SJSA1 (cell line): Measurements from ENCODE around the gene PSMD3. TPM values are rescaled to one million over a fixed set of nuclear protein-coding genes. Genes with fewer than 3 reads are reported as not detected.

Experiments
- DNase-seq, 2 experiments: peaks; one replicate each; pipeline ENCODE4 v3.0.0-alpha.2; 2015 to 2020; ENCODE audit warnings: low spot score in 2 of 2, low read depth in 1 of 2
- H3K27ac ChIP-seq: fragments of 250-450 bp; sonication (Bioruptor Pico); 2 replicates; pipeline ENCODE4 v1.5.1; 2020; ENCODE audit warnings: mild to moderate bottlenecking, moderate library complexity
- H3K27me3 ChIP-seq: fragments of 250-450 bp; sonication (Bioruptor Pico); replicated peaks from 2 replicates; pipeline ENCODE4 v1.5.1; 2020; ENCODE audit warnings: mild to moderate bottlenecking, moderate library complexity
- H3K36me3 ChIP-seq: fragments of 250-450 bp; sonication (Bioruptor Pico); 2 replicates; pipeline ENCODE4 v1.5.1; 2020; ENCODE audit warnings: mild to moderate bottlenecking
- H3K4me1 ChIP-seq: fragments of 250-450 bp; sonication (Bioruptor Pico); replicated peaks from 2 replicates; pipeline ENCODE4 v1.6.1; 2021; ENCODE audit warnings: mild to moderate bottlenecking
- H3K4me3 ChIP-seq: fragments of 250-450 bp; sonication (Bioruptor Pico); 2 replicates; pipeline ENCODE4 v1.5.1; 2020; ENCODE audit warnings: mild to moderate bottlenecking
- H3K9me3 ChIP-seq: fragments of 250-450 bp; sonication (Bioruptor Pico); replicated peaks from 2 replicates; pipeline ENCODE4 v1.5.1; 2020; ENCODE audit warnings: mild to moderate bottlenecking
- total RNA-seq: library from RNA; depleted of rRNA; stranded (reverse); fragments of >200 nt; shearing (Covaris generic); gene quantifications from 2 replicates; pipeline ENCODE4 v1.2.3, GENCODE V29; 2014

Gene PSMD3
- total RNA-seq, 1 experiment from 2014 or later: 167 TPM

GRCh38 chr17:39950871-39951348, 29.7 kb upstream of the PSMD3 start:
- Histone ChIP-seq H3K27me3 (no peaks in the 10 kb centered on the region; the same call in 1 of the 2 replicates), H3K4me3 (no peak overlapping the region), H3K36me3 (no peaks in the 10 kb centered on the region), H3K27ac (no peak overlapping the region), H3K9me3 (no peaks in the 10 kb centered on the region), H3K4me1 (peaks cover 10% of the 10 kb centered on the region)
- no peak for DNase-seq

- Histone ChIP-seq H3K4me3 (peak overlapping the region; percentile 24), H3K27me3 (no peaks in the 10 kb centered on the region; the same call in 1 of the 2 replicates), H3K27ac (no peak overlapping the region), H3K9me3 (no peaks in the 10 kb centered on the region), H3K36me3 (no peaks in the 10 kb centered on the region), H3K4me1 (peaks cover 10% of the 10 kb centered on the region)
- no peak for DNase-seq
Observed at GRCh38 chr17:39951924-39952679, 28.5 kb upstream of the PSMD3 start.

GRCh38 chr17:39952680-39953470, 27.7 kb upstream of the PSMD3 start:
- H3K9me3 ChIP-seq: no peaks in the 10 kb centered on the region
- no peaks in the 10 kb centered on the region for H3K36me3 ChIP-seq
- peak; percentile 40 to 98 for DNase-seq
- H3K27ac ChIP-seq: no peak overlapping the region
- peaks cover 10% of the 10 kb centered on the region for H3K4me1 ChIP-seq
- no peaks in the 10 kb centered on the region; the same call in 1 of the 2 replicates for H3K27me3 ChIP-seq
- H3K4me3 ChIP-seq: peak overlapping the region; percentile 25

- peaks cover 10% of the 10 kb centered on the region for H3K4me1 ChIP-seq
- no peaks in the 10 kb centered on the region; the same call in 1 of the 2 replicates for H3K27me3 ChIP-seq
- H3K27ac ChIP-seq: no peak overlapping the region
- H3K9me3 ChIP-seq: no peaks in the 10 kb centered on the region
- no peak for DNase-seq
- peak overlapping the region; percentile 25 for H3K4me3 ChIP-seq
- no peaks in the 10 kb centered on the region for H3K36me3 ChIP-seq
Observed at GRCh38 chr17:39953471-39953888, 27.1 kb upstream of the PSMD3 start.

- peaks cover 10% of the 10 kb centered on the region for H3K4me1 ChIP-seq
- no peak for DNase-seq
- no peaks in the 10 kb centered on the region for H3K9me3 ChIP-seq
- no peak overlapping the region for H3K27ac ChIP-seq
- H3K36me3 ChIP-seq: no peaks in the 10 kb centered on the region
- no peaks in the 10 kb centered on the region; the same call in 1 of the 2 replicates for H3K27me3 ChIP-seq
- no peak overlapping the region for H3K4me3 ChIP-seq
Observed at GRCh38 chr17:39954876-39955275, 25.7 kb upstream of the PSMD3 start.

- peaks cover 10% of the 10 kb centered on the region for H3K4me1 ChIP-seq
- no peaks in the 10 kb centered on the region for H3K36me3 ChIP-seq
- H3K27me3 ChIP-seq: no peaks in the 10 kb centered on the region; the same call in 1 of the 2 replicates
- no peak overlapping the region for H3K4me3 ChIP-seq
- no peaks in the 10 kb centered on the region for H3K9me3 ChIP-seq
- H3K27ac ChIP-seq: no peak overlapping the region
- no peak for DNase-seq
Observed at GRCh38 chr17:39955726-39956225, 24.8 kb upstream of the PSMD3 start.

- no peak for DNase-seq
- Histone ChIP-seq H3K27me3 (peaks cover 6% of the 10 kb centered on the region), H3K9me3 (no peaks in the 10 kb centered on the region), H3K36me3 (no peaks in the 10 kb centered on the region), H3K27ac (no peak overlapping the region), H3K4me3 (no peak overlapping the region), H3K4me1 (no peaks in the 10 kb centered on the region)
Observed at GRCh38 chr17:39960524-39961041, 20.0 kb upstream of the PSMD3 start.

GRCh38 chr17:39962642-39963220, 17.9 kb upstream of the PSMD3 start, which contains the start of gene GSDMA:
TSS of gene GSDMA (plus strand) at chr17:39963004. CDS start at chr17:39965688, 2,684 bp downstream.
- Histone ChIP-seq H3K36me3 (no peaks in the 10 kb centered on the region), H3K27ac (no peak within 1 kb of the TSS), H3K4me1 (no peaks in the 10 kb centered on the region), H3K4me3 (no peak within 1 kb of the TSS), H3K9me3 (no peaks in the 10 kb centered on the region), H3K27me3 (peaks cover 10% of the 10 kb centered on the region)
- no peak for DNase-seq

- H3K36me3 ChIP-seq: no peaks in the 10 kb centered on the region
- DNase-seq: no peak
- no peak overlapping the region for H3K27ac ChIP-seq
- H3K4me1 ChIP-seq: no peaks in the 10 kb centered on the region
- H3K4me3 ChIP-seq: no peak overlapping the region
- no peaks in the 10 kb centered on the region for H3K9me3 ChIP-seq
- H3K27me3 ChIP-seq: peaks cover 10% of the 10 kb centered on the region
Observed at GRCh38 chr17:39963829-39964228, 16.8 kb upstream of the PSMD3 start.

- peaks cover 10% of the 10 kb centered on the region for H3K27me3 ChIP-seq
- H3K36me3 ChIP-seq: no peaks in the 10 kb centered on the region
- no peak overlapping the region for H3K27ac ChIP-seq
- DNase-seq: no peak
- H3K9me3 ChIP-seq: no peaks in the 10 kb centered on the region
- H3K4me3 ChIP-seq: no peak overlapping the region
- no peaks in the 10 kb centered on the region for H3K4me1 ChIP-seq
Observed at GRCh38 chr17:39965017-39965699, 15.4 kb upstream of the PSMD3 start.

- H3K36me3 ChIP-seq: no peaks in the 10 kb centered on the region
- H3K27me3 ChIP-seq: peaks cover 10% of the 10 kb centered on the region
- no peak for DNase-seq
- no peak overlapping the region for H3K27ac ChIP-seq
- no peaks in the 10 kb centered on the region for H3K4me1 ChIP-seq
- no peaks in the 10 kb centered on the region for H3K9me3 ChIP-seq
- no peak overlapping the region for H3K4me3 ChIP-seq
Observed at GRCh38 chr17:39966771-39967170, 13.8 kb upstream of the PSMD3 start.

- Histone ChIP-seq H3K36me3 (no peaks in the 10 kb centered on the region), H3K9me3 (no peaks in the 10 kb centered on the region), H3K27ac (no peak overlapping the region), H3K27me3 (peaks cover 14% of the 10 kb centered on the region), H3K4me1 (no peaks in the 10 kb centered on the region), H3K4me3 (no peak overlapping the region)
- no peak for DNase-seq
Observed at GRCh38 chr17:39968761-39969160, 11.8 kb upstream of the PSMD3 start.

- Histone ChIP-seq H3K27ac (no peak overlapping the region), H3K4me3 (no peak overlapping the region), H3K4me1 (no peaks in the 10 kb centered on the region), H3K9me3 (no peaks in the 10 kb centered on the region), H3K27me3 (peaks cover 12% of the 10 kb centered on the region; the same call in 1 of the 2 replicates), H3K36me3 (no peaks in the 10 kb centered on the region)
- DNase-seq: no peak
Observed at GRCh38 chr17:39969375-39969774, 11.2 kb upstream of the PSMD3 start.
